ENCODE measurements around the gene PNRC2.

DNA sequence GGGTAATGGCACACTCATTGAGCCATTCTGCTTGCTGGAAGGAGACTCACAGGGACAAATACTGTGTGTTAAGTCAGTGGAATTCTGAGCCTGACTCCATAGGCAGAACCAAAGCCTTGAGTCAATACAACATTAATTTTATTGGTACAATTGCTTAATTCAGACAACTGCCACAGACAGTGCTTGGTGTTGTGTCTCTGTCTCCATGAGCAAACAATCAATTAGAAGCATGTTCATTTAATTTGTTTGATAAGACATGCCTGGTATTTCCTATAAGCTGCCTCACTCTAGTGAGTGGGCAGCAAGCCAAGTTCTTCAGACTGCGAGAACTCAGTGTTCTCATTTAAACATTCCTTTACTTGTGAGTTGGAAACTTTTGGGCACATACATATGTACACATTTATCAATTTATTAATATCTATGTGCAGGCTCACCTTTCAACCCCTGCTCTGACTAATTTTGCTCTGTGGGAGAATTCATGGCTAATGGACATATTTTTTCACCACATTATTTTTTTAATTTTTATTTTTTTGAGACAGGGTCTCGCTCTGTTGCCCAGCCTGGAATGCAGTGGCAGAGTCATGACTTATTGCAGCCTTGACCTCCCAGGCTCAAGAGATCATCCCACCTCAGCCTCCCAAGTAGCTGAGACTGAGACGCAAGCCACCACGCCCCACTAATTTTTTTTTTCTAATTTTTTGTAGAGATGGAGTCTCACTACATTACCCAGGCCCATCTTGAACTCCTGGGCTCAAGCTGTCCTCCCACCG lies 25.0 kb downstream of the PNRC2 start:
- TF ChIP-seq POLR2A (IDR thresholded peaks at IDR 0.05; ENCODE audit: low read length), result no peak
- no peak for TF ChIP-seq GATA1 (IDR thresholded peaks at IDR 0.05; ENCODE audit: low read depth, low read length)

Measured in erythroblast (primary cell).